OCI-LY3 (cell line): ENCODE data around the gene OR56A1.

Experiments used
- H2AFZ ChIP-seq: fragments of 200-600, 300-600 bp; shearing (Covaris generic); 2 replicates; pipeline ENCODE4 v1.6.0; 2014; ENCODE audit warnings: antibody characterized with exemption, low read depth, low read length
- H3K27ac ChIP-seq: fragments of 200-600, 300-600 bp; sonication (generic); 2 replicates; pipeline ENCODE4 v1.5.1; 2014; ENCODE audit warnings: mild to moderate bottlenecking, low read length, moderate library complexity, mixed read lengths
- H3K27me3 ChIP-seq: fragments of 200-600, 300-600 bp; sonication (generic); 2 replicates; pipeline ENCODE4 v1.6.1; 2014; ENCODE audit warnings: low read depth, low read length, mixed read lengths
- H3K36me3 ChIP-seq: fragments of 200-600, 300-600 bp; sonication (generic); replicated peaks from 2 replicates; pipeline ENCODE3; 2014; ENCODE audit warnings: low read depth, low read length, mixed read lengths
- H3K4me1 ChIP-seq: fragments of 300-600, 200-600 bp; sonication (generic); 2 replicates; pipeline ENCODE4 v1.6.1; 2014; ENCODE audit warnings: low read length, mixed read lengths
- H3K4me2 ChIP-seq: fragments of 200-600, 300-600 bp; sonication (generic); 2 replicates; pipeline ENCODE4 v1.6.1; 2014; ENCODE audit warnings: low read length, mixed read lengths
- H3K4me3 ChIP-seq: fragments of 300-600, 200-600 bp; sonication (generic); 2 replicates; pipeline ENCODE4 v1.5.1; 2014; ENCODE audit warnings: antibody characterized with exemption, mild to moderate bottlenecking, low read length, moderate library complexity
- H3K79me2 ChIP-seq: fragments of 300-600, 200-600 bp; shearing (Covaris generic); 2 replicates; pipeline ENCODE4 v1.6.1; 2014; ENCODE audit warnings: mild to moderate bottlenecking, low read length, mixed read lengths
- H3K9ac ChIP-seq: fragments of 300-600, 200-600 bp; shearing (Covaris generic); 2 replicates; pipeline ENCODE4 v1.6.0; 2014; ENCODE audit warnings: mild to moderate bottlenecking, low read length, moderate library complexity
- H3K9me3 ChIP-seq: fragments of 200-600, 300-600 bp; shearing (Covaris generic); 2 replicates; pipeline ENCODE4 v1.6.1; 2014; ENCODE audit warnings: low read length, mixed read lengths; ENCODE audit not compliant: insufficient read depth
- H4K20me1 ChIP-seq: fragments of 200-600, 300-600 bp; sonication (generic); 2 replicates; pipeline ENCODE4 v1.6.1; 2016; ENCODE audit warnings: low read length, mixed read lengths; ENCODE audit not compliant: insufficient read depth
- EZH2phosphoT487 ChIP-seq: fragments of 200-600 bp; shearing (Covaris generic); IDR thresholded peaks from 2 replicates; pipeline ENCODE4 v1.6.1; 2018; ENCODE audit warnings: antibody characterized with exemption, mixed run types, low read depth
- TF ChIP-seq, protein P1 (sequence below): fragments of 200-600, 300-600 bp; sonication (generic); IDR thresholded peaks from 2 replicates; pipeline ENCODE4 v1.5.1; 2014; ENCODE audit warnings: antibody characterized with exemption, low read length, low read depth

Gene OR56A1

DNA sequence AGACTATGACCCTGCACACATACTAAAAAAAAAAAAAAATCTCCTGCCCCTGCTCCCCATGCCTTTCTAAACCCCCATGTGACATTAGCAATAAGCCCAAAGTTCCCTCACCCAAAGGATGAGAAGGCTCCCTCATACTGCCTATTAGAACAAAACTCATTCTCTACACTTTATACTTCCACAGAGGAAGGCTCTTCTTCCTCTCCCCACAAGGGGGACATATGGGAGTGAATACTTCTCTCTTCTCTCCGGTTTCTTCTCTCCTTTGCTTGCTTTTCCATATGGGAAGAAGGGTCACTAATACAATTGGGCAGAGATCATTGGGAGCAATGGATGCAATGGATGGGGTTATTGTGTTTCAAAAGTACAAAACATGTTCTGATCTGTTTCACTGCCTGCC is 47.1 kb downstream of the OR56A1 start:
- no peak overlapping the region for H3K4me2 ChIP-seq
- H3K4me1 ChIP-seq: no peaks in the 10 kb centered on the region
- H2AFZ ChIP-seq: no peak overlapping the region
- H3K27ac ChIP-seq: no peak overlapping the region
- H4K20me1 ChIP-seq: no peaks in the 10 kb centered on the region
- no peaks in the 10 kb centered on the region for H3K9me3 ChIP-seq
- H3K79me2 ChIP-seq: no peaks in the 10 kb centered on the region
- no peak overlapping the region for H3K4me3 ChIP-seq
- no peak overlapping the region for H3K9ac ChIP-seq
- TF ChIP-seq, protein P1, sequence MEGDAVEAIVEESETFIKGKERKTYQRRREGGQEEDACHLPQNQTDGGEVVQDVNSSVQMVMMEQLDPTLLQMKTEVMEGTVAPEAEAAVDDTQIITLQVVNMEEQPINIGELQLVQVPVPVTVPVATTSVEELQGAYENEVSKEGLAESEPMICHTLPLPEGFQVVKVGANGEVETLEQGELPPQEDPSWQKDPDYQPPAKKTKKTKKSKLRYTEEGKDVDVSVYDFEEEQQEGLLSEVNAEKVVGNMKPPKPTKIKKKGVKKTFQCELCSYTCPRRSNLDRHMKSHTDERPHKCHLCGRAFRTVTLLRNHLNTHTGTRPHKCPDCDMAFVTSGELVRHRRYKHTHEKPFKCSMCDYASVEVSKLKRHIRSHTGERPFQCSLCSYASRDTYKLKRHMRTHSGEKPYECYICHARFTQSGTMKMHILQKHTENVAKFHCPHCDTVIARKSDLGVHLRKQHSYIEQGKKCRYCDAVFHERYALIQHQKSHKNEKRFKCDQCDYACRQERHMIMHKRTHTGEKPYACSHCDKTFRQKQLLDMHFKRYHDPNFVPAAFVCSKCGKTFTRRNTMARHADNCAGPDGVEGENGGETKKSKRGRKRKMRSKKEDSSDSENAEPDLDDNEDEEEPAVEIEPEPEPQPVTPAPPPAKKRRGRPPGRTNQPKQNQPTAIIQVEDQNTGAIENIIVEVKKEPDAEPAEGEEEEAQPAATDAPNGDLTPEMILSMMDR: no peak
- no peak for TF ChIP-seq EZH2phosphoT487
- no peaks in the 10 kb centered on the region for H3K36me3 ChIP-seq
- peaks cover 3% of the 10 kb centered on the region; the same call in 1 of the 2 replicates for H3K27me3 ChIP-seq

DNA sequence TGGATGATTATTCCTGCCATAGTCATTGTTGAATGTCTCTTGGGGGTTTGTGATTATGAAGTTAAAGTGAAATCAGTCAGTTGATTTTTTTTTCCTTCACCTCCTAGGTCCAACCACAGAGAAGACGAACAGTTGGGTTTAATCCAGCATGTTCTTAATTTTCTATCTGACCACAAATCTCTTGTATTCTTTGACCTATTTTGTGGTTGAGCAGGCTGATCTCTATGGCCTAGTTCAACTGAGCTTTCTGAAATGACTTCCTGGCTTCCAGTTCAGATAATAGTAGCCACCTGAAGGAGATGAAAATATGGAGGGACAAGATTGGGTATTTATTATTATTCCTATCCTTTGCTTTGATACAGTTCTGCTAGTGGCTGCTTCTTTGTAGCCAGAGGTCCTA is 57.0 kb downstream of the OR56A1 start:
- no peaks in the 10 kb centered on the region for H3K79me2 ChIP-seq
- H3K27ac ChIP-seq: no peak overlapping the region
- H3K27me3 ChIP-seq: peaks cover 19% of the 10 kb centered on the region
- no peak overlapping the region for H3K4me3 ChIP-seq
- no peak overlapping the region for H3K9ac ChIP-seq
- no peaks in the 10 kb centered on the region for H3K9me3 ChIP-seq
- H3K4me1 ChIP-seq: no peaks in the 10 kb centered on the region
- H4K20me1 ChIP-seq: no peaks in the 10 kb centered on the region
- H3K4me2 ChIP-seq: no peak overlapping the region
- TF ChIP-seq EZH2phosphoT487: no peak
- TF ChIP-seq, protein P1: no peak
- no peak overlapping the region for H2AFZ ChIP-seq
- no peaks in the 10 kb centered on the region for H3K36me3 ChIP-seq
